ENCODE results near the gene PXK.

Gene PXK

DNA sequence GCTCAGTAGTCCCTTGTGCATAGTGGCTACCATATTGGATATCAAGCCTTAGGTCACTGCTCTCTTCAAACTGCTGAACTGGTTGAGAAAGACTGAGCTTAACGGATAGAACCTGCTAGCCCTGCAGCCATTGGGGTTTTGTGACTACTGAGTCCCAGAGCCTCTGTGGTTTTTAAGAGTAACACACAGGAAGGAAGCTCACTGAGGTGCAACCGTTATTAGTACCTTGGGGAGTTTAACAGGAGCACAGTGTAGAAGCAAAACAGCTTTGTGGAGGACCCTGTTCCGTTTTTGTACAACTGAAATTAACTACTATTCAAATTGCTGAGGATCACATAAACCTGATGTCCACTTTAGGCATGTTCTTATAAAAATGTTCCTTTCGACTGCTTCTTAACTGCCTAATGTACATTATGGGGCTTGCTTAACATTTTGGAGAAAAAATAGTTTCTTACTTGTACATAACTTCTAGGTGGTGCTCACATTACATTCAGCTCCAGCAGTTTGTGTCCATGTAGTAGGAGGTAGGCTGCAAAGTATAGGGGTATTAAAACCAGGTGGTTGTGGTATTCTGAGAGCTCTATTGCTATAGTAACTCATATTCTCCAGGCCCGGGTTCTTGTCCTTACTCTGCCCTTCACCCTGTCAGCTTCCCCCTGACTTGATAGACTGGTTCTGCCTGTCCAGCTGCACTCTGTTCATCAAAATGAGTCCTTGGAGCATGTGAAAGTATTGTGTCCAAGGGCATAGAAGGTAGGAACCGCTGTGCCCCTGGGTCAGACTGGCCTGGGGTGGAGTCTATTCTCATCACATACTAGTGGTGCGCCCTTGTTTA is 17.3 kb downstream of the PXK start:
- peak; percentile 82 for DNase-seq

DNA sequence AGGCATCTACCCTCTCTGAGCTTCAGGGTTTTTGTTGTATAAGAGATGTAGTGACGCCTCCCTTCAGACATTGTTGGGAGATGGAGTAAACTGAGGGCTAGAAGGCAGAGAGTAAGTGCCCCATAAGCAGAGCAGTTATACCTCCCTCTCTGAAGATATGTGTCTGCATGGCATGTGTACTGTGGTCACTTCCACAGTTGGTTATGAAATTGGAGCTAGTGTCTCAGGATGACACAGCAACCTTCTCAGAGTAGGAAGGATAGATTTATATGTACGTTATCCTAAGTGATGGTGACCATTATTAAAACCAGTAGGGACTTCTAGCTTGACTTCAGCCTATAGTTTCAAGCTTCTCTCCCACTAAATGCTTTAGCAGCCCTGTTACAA is 17.9 kb downstream of the PXK start:
- no peak for DNase-seq

DNA sequence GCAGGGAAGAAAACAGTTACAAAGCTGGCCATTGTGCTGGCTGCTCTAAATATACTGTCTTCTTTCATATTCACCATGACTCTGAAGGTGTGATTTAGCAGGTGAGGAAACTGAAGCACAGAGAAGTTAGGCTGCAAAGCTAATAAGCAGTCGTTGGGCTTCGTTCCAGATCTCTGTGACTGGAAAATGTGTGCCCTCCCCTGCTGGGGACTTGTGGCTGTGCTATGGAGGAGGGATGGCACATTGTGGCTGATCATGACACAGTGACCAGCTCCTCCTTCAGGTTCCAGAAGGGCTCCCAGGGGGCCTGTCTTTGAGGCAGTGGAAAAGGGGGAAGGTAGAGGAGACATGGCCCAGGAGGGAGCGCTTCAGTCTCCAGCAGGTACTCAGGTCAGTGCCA is 19.2 kb downstream of the PXK start:
- no peak for DNase-seq

DNA sequence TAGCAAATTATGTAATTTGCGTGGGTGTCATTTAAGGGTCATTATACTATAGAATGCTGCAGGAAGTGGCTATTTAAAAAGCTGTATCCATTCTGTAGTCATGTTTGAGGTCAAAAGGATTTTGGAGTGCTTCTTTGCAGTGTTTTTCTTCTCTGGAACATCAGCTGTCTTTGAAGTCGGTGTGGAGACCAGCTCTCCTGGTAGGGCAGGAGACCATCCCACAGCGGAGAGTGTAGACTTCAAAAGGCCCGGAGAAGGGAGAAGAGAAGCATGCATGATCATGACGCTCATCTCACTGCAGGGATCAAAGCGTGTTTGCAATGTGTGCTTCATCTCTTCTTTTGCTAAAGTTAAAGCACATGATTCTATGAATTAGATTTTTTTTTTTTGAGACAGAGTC is 19.9 kb downstream of the PXK start:
- DNase-seq, result no peak

DNA sequence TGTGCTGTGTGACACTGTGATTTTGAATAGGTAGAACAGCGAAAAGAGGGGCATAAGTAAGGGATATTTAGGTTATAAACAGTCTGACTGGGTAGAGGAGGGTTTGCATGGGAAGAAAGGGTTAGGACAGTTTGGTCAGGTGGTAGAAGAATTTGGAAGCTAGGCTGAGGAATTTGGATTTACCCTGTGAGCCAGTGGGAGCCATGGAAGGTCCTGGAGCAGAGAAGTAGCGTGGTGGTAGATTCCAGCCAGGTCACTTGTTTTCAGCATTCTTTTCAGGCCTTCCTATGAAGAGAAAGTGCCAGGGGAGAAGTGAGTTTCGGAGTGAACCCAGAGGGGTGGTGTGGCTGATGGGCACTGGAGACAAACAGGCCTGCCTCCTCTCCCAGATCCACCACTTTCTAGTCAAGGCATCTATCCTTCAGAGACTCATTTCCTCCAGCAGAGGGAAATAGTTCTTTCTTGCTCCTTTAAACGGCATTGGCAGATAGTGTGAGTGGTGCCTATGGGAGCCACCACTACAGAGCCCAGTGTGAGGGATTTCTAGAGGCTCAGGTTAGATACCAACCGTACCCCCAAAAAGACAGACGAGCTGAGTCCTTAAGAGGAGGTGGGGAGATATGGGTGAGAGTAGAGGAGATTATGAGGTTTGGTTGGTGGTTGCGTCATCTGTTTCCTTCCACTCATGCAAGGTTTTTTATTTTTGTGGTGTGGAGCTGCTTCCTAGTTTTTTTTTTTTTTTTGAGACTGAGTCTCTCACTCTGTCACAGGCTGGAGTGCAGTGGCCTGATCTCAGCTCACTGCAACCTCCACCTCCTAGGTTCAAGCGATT is 21.2 kb downstream of the PXK start:
- DNase-seq, result peak; percentile 68

DNA sequence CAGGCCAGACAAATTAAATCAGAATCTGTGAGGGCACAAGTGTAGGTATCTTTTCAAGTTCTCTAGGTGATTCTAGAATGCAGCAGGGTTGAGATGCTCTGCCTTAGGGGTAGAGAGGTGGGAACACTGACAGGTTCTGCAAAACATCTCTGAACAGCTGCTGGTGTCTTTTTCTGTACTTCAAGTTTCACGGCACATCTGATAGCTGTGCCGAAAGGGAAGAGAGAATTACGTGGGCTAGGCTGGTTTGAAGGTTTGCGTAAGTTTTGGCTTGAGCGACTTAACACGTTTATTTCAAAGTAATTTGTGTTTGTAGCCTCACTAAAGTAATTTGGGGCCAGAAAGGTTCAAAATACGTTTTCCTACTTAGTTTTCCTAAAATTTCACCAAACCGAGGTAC is 22.5 kb downstream of the PXK start:
- DNase-seq, result no peak

DNA sequence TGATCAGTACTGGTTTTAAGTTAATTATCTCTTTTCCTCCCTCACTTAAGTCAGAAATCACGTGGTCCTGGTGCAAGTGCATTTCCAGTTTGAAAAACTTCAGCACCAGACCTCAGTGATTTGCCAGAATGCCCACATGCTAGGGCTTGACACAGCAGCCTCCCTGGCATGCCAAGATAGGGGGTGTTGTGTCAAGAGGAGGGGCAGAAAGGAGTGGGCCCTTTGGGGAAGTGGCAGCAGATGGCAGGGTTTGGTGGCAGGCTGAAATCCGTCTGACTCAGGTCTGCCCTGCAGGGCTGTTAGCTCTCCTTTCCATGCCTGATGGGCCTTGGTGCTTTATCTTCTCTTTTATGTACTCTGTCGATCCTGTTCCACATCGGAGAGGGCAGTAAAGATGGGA is 23.4 kb downstream of the PXK start:
- no peak for DNase-seq

DNA sequence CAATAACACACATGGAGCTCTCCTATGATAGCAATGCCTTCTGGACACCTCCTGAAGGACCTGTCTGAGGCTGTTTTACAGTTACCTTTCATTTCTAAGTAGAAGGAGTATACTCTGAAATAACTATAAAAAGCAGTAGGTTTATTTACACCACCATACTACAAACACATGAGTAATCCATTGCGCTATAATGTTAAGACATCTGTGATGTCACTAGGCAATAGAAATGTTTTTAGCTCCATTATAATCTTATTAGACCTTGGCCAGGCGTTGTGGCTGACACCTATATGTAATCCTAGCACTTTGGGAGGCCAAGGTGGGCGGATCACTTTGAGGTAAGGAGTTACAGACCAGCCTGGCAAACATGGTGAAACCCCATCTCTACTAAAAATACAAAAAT is 24.7 kb downstream of the PXK start:
- DNase-seq, result no peak

DNA sequence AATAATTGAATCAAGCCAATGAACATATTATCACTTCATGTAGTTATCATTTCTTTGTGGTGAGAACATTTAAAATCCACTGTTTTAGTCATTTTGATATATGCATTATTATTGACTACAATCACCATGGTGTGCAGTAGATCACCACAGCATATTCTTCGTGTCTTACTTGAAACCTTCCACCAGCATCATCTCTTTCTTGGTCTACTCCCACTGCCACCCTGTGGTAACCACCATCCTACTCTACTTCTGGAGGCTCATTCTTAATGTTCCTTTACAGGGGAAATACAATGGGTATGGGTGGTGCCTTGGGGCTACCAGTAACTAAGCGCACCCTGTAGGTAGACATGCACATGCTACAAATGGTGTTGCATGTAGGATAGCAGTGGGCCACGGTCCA is 25.4 kb downstream of the PXK start:
- DNase-seq, result no peak

DNA sequence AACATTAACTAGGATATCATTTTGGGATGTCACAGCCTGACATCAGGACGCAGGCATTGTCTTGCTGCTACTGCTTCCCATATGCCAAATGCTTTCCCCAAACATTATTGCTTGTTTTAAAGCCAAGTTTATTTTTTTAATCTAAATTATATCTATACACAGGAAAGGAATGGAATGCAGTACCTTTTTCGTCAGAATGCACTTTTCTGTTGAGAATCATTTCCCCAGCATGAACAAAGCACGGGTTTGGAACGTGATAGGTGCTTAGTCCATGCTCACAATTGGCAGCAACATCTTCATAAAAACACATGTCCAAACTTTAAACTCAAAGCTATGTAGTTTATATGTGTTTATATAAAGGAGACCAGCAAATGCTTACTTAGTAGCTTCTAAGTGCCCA is 26.1 kb downstream of the PXK start:
- no peak for DNase-seq

DNA sequence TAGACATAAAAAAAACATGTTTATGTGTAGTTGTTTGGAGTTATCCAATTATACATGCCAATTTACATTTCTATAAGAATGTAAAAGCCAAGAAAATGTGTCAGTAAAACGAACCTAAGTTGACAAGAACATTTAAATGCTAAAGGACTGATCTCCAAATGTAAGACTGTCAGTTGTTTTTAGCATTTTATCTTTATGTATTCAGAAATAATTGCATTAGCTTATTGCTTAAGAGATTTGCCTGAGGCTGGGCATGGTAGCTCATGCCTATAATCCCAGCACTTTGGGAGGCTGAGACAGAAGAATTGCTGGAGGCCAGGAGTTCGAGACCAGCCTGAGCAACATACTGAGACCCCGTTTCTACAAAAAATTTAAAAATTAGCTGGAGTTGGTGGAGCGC is 26.9 kb downstream of the PXK start:
- no peak for DNase-seq

DNA sequence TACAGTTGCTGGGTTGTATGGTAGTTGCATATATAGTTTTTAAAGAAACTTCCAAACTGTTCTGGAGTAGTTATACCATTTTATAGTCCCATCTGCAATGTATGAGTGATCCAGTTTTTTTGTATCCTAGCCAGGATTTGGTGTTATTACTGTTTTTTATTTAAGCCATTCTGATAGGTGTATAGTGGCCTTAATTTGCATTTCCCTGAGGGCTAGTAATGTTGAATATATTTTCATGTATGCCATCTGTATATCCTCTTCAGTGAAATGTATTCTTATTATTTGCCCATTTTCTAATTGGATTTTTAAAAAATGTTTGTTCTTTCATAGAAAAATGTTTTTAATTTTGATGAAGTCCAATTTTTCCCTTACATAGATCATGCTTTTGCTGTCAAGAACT is 29.2 kb downstream of the PXK start:
- DNase-seq, result no peak

DNA sequence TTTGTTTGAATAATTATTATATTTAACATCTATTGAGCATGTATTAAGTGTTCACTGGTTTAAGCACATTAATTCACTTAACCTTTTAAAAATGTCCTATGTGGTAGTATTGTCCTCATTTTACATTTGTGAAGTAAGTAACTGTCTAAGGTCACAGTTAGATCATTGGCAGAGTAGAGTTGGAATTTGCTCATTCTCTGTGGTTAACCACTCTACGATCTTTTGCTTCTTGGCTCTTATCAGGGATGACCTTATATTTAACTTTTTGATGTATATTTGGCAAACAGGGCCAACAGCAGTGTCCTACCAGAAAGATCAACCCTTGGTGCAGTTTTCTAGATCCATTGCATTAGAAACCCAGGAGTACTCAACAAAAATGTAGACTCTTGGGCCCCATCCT is 34.0 kb downstream of the PXK start:
- no peak for DNase-seq

DNA sequence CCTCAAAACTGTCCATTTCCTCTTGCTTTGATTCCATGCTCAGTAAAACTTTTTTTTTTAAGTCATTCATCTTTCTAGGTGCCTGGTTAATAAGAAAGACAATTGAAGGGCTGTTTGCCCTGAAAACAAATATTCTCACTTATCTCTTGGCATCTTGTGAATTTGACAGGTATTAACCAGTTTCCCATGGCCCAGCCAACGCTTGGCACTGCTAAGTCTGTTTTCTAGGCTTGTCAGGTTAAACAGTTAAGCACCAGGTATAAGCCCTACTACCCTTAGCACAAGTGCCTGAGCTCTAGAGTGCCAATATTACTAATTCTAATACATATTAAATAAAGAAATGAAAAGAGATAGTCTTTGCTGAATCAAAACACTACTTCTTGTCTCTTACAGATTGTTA is 36.3 kb downstream of the PXK start:
- DNase-seq, result no peak

DNA sequence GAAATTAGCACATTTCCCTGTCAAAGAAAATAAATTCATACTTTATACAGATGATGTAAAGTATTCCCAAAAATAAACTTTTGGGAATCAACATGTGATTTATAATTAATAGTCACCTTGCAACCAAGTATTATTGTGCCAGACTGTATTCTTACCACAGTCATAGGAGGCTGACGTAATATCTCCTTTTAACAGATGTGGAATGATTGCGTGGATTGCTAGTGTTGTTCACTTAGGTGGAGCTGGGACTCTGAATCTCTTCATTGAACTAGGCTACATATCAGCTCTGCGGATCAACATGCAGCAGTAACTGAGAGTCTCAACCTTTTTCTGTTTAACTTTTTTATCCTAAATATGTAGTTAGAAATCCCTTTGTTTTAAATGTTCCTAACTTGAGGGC is 37.2 kb downstream of the PXK start:
- no peak for DNase-seq

DNA sequence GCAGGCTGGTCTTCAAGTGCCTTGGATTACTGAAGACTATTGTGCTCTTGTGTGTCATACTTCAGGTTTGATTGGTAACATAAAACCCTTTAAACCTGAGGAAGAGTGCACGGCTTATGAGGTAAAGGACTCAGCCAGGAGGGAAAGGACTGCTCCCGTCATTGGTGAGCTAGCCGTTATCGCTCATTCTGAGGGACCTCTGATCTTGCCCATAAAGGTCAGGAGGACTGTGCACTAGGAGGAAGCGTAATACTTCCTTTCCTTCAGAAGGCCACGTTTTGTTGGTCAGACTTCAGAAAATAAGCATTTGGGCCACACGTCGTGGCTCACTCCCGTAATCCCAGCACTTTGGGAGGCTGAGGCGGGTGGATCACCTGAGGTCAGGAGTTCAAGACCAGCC is 37.7 kb downstream of the PXK start:
- DNase-seq, result no peak

DNA sequence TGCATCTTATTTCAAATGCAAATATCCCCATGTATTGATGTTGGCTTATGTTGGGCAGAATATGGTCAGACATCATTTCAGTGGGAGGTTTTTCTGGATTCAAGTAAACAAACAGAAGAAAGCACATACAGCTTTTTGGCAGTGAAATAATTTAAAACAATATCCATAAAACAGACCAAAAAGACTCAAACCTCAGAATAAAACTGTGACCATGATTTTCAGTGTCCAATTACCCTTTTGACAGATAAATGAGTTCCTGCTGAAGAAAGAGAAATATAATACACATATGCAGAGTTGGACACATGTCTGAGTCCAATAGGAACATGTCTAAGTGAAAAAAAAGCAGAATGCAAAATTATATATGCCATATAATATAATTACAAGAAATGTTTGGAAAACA is 39.1 kb downstream of the PXK start:
- no peak for DNase-seq

DNA sequence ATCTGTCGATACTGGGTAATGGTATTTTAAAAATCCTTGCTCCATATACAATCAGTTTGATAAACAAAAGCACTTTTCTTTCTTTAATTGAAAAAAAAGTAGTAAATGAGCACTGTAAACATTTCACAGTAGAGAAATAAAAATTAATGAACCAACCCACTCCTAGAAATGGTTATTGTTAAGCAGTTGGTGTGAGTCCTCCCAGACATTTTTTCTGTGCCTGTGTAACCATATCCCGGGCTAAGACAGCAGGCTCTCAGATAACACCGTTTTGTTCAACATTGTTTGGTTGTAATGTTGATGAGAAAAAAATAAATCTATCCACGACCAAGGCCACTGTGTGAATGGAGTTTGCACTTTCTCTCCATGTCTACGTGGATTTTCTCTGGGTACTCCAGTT is 42.6 kb downstream of the PXK start:
- DNase-seq, result no peak

DNA sequence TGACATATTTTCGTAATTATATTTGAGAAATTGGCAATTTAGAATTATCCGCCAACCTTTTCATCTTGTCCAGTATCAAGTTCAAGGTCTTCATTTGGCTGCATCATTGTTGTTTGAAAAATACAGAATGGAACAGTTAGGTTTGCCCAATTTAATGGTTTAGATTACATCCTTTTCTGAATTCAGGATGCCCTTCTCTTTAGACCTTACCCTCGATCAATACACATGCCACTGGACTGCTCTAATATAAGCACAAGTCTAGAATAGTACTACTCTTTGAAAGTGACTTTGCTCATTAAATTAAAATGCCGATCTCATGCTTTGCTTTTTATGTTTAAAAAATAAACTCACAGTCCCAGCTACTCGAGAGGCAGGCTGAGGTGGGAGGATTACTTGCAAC is 44.5 kb downstream of the PXK start:
- no peak for DNase-seq

DNA sequence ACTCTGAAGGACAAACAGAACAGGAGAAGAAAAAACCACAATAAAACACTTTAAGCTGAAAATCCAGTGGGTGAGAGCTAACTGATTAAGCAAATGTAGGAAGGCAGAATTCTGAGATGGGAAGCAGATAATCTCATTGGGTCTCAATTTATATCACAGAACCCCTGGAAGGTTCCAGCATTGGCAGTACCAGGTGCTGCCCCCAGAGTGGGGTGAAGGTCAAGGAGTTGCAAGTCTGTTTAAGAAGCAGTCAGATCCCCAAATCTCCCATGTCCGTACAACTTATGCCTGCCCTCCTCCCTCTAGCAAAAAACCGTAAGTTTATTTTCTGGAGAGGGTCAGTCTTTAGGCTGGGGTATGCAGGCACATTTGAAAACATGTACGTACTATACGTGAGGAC is 45.1 kb downstream of the PXK start:
- no peak for DNase-seq

DNA sequence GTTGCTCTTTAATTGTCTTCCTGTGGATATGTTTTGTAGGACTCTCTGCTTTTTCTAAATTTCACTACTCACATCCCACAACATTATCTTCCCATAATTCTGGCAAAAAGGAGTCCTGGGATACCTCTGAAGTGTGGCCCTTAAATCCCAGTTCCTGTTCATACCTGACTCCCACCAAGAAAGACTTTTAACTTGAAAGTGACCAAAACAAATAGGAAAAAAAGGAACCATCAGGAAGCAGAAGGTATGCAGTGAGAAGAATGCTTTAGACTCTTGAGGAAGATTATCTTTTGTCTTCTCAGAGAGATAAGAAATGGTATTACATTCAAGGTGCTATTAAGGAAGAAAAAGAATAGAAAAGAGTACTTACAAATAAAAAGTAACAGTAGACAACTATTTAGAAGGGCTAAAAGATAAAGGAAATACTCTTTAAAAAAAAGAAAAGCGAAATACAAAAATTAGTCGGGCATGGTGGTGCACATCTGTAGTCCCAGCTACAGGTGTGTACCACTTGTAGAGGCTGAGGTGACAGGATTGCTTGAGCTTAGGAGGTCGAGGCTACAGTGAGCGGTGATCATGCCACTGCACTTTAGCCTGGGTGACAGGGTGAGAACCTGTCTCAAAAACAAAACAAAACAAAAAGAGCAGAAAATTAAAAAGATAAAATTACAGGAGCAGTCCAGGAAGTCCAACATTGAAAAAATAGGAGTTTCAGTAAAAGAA is 46.8 kb downstream of the PXK start:
- DNase-seq, result no peak

DNA sequence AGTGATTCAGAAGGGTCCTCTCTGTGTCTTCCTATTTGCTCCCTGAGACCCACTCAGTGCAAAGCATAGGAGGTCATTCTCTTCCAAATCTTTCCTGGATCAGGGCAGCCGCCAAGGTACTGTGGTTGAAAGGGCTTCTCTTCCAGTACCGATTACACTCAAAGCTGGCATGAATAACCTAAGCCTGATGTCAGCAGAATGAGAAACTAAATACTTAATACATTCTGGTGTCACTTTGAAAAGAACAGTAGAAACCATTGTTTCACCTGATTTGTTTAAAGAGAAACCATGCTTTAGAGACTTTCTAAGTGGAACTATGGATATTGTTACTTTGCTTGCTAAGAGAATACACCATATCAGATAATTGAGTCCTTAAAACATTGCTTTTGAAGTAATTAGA is 50.8 kb downstream of the PXK start:
- DNase-seq, result no peak

DNA sequence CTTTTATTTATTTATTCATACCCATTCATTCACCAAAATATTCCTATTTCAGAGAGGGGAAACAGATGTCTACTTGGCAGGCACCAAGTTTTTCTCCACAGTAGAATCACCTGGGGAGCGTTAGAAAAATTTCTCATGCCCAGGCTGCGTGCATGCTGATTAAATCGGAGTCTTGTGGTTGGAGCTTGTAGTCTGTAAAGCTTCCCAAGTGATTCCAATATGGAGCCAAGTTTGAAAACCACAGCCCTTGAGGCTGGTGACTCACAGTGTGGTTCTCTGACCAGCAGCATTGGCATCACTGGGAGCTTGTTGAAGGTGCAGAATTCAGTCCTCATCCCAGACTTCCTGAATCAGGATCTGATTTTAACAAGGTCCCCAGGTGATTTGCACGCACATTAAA is 51.2 kb downstream of the PXK start:
- DNase-seq, result no peak
